GM12801 (cell line): ENCODE data around the gene TNFRSF6B.

Source experiments
- TF ChIP-seq, protein P1 (sequence below): IDR thresholded peaks from one replicate; pipeline ENCODE4 v1.5.1; 2011; ENCODE audit warnings: control low read depth; ENCODE audit not compliant: insufficient read length; ENCODE audit errors: extremely low read depth

TNFRSF6B gene

DNA sequence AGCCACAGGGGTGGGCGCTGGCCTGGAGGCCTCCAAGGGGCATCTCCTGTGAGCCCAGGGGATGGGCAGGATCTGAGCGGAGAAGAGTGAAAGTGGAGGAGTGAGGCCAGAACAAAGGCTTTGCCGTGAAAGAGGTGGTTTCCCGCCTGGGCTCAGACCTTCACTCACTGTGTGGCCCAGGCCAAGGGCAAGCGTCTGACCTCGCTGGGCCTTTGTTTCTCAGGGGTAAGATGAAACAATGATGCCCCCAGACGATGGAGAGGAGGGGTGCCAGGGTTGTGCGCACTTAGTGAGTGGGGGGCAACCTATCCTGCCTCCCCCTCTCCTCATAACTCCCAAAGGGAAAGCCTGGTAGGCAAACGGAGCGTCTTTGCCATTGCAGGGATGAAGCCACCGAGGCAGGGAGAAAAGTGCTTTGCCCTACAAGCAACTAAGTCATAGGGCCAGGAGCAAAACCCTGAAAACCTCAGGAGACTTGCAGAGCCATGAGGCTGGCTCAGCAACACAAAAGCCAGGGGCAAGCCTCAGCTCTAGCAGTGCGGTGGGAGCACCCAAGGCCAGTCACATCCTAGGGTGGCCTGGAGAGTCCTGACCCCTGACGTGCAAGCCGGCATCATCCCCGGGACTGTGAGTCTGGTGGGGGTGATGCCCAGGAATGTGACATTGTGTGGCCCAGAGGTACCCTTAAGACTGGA is 42.3 kb upstream of the TNFRSF6B start:
- TF ChIP-seq, protein P1, sequence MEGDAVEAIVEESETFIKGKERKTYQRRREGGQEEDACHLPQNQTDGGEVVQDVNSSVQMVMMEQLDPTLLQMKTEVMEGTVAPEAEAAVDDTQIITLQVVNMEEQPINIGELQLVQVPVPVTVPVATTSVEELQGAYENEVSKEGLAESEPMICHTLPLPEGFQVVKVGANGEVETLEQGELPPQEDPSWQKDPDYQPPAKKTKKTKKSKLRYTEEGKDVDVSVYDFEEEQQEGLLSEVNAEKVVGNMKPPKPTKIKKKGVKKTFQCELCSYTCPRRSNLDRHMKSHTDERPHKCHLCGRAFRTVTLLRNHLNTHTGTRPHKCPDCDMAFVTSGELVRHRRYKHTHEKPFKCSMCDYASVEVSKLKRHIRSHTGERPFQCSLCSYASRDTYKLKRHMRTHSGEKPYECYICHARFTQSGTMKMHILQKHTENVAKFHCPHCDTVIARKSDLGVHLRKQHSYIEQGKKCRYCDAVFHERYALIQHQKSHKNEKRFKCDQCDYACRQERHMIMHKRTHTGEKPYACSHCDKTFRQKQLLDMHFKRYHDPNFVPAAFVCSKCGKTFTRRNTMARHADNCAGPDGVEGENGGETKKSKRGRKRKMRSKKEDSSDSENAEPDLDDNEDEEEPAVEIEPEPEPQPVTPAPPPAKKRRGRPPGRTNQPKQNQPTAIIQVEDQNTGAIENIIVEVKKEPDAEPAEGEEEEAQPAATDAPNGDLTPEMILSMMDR: no peak

DNA sequence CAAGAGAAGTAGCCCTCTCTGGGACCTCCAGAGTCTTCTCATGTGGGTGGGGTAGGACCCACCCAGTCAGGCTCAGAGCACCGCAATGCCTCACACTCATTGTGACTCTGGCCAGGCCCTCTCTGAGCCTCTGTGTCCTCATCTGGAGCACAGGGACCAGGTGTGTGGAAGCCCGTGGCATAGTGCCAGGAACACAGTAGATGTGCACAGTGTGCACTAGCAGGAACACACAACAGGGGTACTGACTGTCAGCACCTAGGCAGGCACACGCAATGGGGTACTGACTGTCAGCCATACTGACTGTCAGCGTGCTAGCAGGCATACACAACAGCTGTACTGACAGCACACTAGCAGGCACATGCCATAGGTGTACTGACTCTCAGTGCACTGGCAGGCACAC is 41.2 kb upstream of the TNFRSF6B start:
- TF ChIP-seq, protein P1: no peak

DNA sequence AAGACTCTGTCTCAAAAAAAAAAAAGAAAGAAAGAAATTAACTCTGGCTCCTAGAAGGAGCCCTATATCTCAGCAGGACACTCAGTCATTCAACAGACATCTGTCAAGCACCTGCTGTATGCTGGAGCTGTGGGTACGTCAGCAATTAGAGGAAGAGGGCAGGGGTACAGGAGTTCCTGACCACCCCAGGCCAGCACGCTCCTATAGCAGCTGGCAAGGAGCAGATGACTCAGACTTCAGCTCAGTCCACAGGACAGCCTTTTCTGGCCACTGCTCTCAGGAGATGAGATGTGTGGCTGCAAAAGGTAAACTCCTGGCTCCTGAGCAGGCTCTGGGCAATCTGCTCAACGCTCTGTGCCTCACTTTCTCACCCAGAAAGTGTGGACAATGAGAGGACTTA is 40.0 kb upstream of the TNFRSF6B start:
- TF ChIP-seq, protein P1: no peak

DNA sequence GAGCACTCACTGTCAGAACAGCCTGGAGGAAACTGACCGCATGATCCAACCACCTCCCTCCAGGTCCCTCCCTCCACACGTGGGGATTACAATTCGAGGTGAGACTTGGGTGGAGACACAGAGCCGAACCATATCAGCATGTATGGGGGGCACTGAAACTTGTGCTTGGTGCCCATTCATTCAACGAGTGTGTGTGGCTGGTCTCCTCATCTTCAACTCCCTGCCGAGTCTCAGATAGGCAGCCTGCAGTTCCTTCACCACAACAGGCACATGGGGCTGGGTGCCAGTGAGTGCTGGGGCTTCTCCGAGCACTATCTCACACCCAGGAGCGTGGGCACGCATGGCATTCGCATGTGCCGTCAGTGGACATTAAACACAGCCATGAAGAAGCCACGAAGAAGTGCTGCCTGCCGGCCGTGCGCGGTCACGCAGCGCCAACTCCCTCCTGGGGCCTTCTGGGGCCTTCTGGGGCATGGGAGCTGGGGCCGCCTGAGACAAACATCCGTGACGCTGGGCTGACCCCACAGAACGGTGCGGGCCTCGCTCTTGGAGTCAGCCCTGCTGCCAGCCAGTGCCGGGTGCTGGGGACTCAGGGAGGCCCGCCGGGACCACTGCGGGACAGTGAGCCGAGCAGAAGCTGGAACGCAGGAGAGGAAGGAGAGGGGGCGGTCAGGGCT is 39.1 kb upstream of the TNFRSF6B start:
- TF ChIP-seq, protein P1: no peak

DNA sequence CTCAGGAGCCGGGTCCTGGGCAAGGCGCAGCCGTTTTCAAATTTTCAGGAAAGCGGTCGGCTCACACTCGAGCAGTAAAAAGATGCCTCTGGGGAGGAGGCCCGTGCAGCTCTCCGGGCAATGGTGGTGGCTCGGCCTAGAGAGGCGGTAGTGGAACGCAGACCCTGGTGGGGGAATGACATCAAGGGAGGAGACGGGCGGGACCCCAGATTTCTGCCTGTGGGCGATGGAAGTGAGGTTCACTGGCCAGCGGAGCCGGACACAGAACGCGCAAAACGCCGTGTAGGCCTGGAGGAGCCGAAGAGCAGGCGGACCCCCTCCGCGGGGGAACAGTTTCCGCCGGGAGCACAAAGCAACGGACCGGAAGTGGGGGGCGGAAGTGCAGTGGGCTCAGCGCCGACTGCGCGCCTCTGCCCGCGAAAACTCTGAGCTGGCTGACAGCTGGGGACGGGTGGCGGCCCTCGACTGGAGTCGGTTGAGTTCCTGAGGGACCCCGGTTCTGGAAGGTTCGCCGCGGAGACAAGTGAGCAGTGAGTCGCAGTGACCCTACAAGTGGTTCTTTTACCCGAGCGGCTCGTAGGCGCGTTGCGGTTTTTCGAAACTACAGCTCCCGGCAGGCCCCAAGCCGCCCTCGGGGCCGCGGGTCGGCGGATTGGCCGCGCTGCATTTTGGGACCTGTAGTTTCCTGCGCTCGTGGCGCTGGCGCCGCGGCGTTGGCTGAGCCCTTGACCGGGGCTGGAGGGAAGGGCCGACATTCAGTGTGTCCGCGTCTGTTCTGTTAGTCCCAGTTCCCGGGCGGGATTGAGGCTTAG is 38.3 kb upstream of the TNFRSF6B start, which contains the start of gene RTEL1:
Gene RTEL1 (plus strand): TSS at position 376 of the 812 bp plus-strand sequence. CDS start 1,091 bp downstream, outside the sequence.
- TF ChIP-seq, protein P1: no peak

DNA sequence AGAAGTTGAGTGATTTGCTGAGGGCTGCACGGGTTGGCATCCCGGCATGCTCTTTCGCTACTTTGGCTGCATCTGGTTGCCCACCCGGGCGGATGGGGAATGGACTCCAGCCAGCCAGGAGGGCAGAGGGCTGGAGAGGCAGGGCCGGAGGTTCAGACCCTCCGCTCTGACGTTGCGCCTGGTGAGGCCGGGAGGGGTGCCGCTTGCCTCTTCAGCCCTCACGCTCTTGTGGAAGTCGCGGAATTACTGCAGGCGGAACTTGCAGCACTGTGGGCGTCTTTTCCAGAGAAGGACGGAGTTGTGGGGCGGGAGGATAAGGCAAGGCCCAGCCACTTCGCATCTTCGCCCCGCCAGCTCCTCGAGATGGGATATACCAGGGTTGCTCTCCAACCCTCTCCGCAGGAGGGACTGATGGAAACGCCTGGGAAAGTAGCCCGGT is 37.7 kb upstream of the TNFRSF6B start:
- TF ChIP-seq, protein P1: no peak

DNA sequence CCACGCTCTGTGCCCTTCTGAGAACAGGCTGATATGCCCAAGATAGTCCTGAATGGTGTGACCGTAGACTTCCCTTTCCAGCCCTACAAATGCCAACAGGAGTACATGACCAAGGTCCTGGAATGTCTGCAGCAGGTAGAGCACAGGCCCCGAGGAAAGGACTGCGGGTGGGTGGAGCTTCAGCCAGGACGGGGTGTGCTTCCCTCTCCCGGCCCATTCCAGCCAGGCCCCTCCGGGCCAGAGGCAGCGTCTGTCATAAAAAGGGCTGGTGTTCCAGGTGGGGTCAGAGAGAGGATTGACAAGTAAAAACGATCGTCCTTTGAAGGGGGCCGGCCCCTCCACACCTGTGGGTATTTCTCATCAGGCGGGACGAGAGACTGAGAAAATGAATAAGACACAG is 37.1 kb upstream of the TNFRSF6B start:
- TF ChIP-seq, protein P1: no peak
